SK-N-SH treated with all-trans-retinoic acid at 6 μM for 48 hours (cell line): ENCODE results near the gene CIC.

Experiments used
- ATAC-seq: fragments of 200-7000 bp; cut with Tn5 transposase; 3 replicates; pipeline ENCODE4 v1.9.1; 2020; ENCODE audit warnings: mild to moderate bottlenecking, moderate library complexity
- ARNTL ChIP-seq: fragments of 450-650 bp; formaldehyde crosslinking; IDR thresholded peaks from 2 replicates; pipeline ENCODE4 v1.5.0; 2020; ENCODE audit warnings: low read depth, mild to moderate bottlenecking, moderate library complexity, borderline replicate concordance
- BACH2 ChIP-seq: fragments of 250-450 bp; sonication (Bioruptor Pico); IDR thresholded peaks from 2 replicates; pipeline ENCODE4 v1.9.0; 2021; ENCODE audit warnings: mild to moderate bottlenecking, borderline replicate concordance
- CREB5 ChIP-seq: fragments of 250-450 bp; sonication (Bioruptor Pico); IDR thresholded peaks from 2 replicates; pipeline ENCODE4 v1.5.1; 2020; ENCODE audit warnings: low read depth, mild to moderate bottlenecking, moderate library complexity
- CSDC2 ChIP-seq: fragments of 250-450 bp; sonication (Bioruptor Pico); IDR thresholded peaks from 2 replicates; pipeline ENCODE4 v1.5.0; 2020; ENCODE audit warnings: mild to moderate bottlenecking, moderate library complexity
- CSRNP3 ChIP-seq: fragments of 250-450 bp; sonication (Bioruptor Pico); IDR thresholded peaks from 2 replicates; pipeline ENCODE4 v1.5.1; 2021; ENCODE audit warnings: mild to moderate bottlenecking, moderate library complexity
- ESRRG ChIP-seq: fragments of 250-450 bp; sonication (Bioruptor Pico); IDR thresholded peaks from 2 replicates; pipeline ENCODE4 v1.6.1; 2021; ENCODE audit warnings: mild to moderate bottlenecking
- GLIS3 ChIP-seq: fragments of 250-450 bp; sonication (Bioruptor Pico); IDR thresholded peaks from 2 replicates; pipeline ENCODE4 v1.5.0; 2020; ENCODE audit warnings: mild to moderate bottlenecking, moderate library complexity
- ISL1 ChIP-seq: fragments of 250-450 bp; sonication (Bioruptor Pico); IDR thresholded peaks from 2 replicates; pipeline ENCODE4 v2.1.2; 2022; ENCODE audit warnings: mild to moderate bottlenecking, moderate library complexity
- OSR1 ChIP-seq: fragments of 250-450 bp; sonication (Bioruptor Pico); IDR thresholded peaks from 2 replicates; pipeline ENCODE4 v1.8.0; 2022; ENCODE audit warnings: moderate library complexity, mild to moderate bottlenecking, inconsistent platforms
- POU6F1 ChIP-seq: fragments of 250-450 bp; sonication (Bioruptor Pico); IDR thresholded peaks from 2 replicates; pipeline ENCODE4 v1.8.0; 2021; ENCODE audit warnings: low read depth, mild to moderate bottlenecking, moderate library complexity, borderline replicate concordance
- PPARA ChIP-seq: fragments of 250-450 bp; sonication (Bioruptor Pico); IDR thresholded peaks from 2 replicates; pipeline ENCODE4 v1.5.0; 2020; ENCODE audit warnings: mild to moderate bottlenecking, borderline replicate concordance
- RARB ChIP-seq: fragments of 250-450 bp; sonication (Bioruptor Pico); IDR thresholded peaks from 2 replicates; pipeline ENCODE4 v1.8.0; 2021; ENCODE audit warnings: mild to moderate bottlenecking, moderate library complexity
- SNAI2 ChIP-seq: fragments of 250-450 bp; sonication (Bioruptor Pico); IDR thresholded peaks from 2 replicates; pipeline ENCODE4 v1.5.0; 2020; ENCODE audit warnings: mild to moderate bottlenecking, moderate library complexity
- TCF4 ChIP-seq: fragments of 250-450 bp; sonication (Bioruptor Pico); IDR thresholded peaks from 2 replicates; pipeline ENCODE4 v1.8.0; 2021; ENCODE audit warnings: mild to moderate bottlenecking, moderate library complexity, borderline replicate concordance
- TOX ChIP-seq: fragments of 250-450 bp; sonication (Bioruptor Pico); IDR thresholded peaks from 2 replicates; pipeline ENCODE4 v1.8.0; 2021; ENCODE audit warnings: mild to moderate bottlenecking, moderate library complexity, borderline replicate concordance
- TSHZ2 ChIP-seq: fragments of 250-450 bp; sonication (Bioruptor Pico); IDR thresholded peaks from 2 replicates; pipeline ENCODE4 v1.5.0; 2020; ENCODE audit warnings: mild to moderate bottlenecking, moderate library complexity
- ZC3H10 ChIP-seq: fragments of 250-450 bp; sonication (Bioruptor Pico); IDR thresholded peaks from 2 replicates; pipeline ENCODE4 v1.5.1; 2021; ENCODE audit warnings: mild to moderate bottlenecking, moderate library complexity
- ZFP3 ChIP-seq: fragments of 250-450 bp; sonication (Bioruptor Pico); IDR thresholded peaks from 2 replicates; pipeline ENCODE4 v1.5.0; 2020; ENCODE audit warnings: mild to moderate bottlenecking, moderate library complexity
- ZFP30 ChIP-seq: fragments of 450-650 bp; formaldehyde crosslinking; IDR thresholded peaks from 2 replicates; pipeline ENCODE4 v1.5.0; 2022; ENCODE audit warnings: mild to moderate bottlenecking, moderate library complexity
- ZNF70 ChIP-seq: fragments of 450-650 bp; formaldehyde crosslinking; IDR thresholded peaks from 2 replicates; pipeline ENCODE4 v1.5.0; 2020; ENCODE audit warnings: mild to moderate bottlenecking, moderate library complexity
- ZNF8 ChIP-seq: fragments of 450-650 bp; formaldehyde crosslinking; IDR thresholded peaks from 2 replicates; pipeline ENCODE4 v1.5.0; 2020; ENCODE audit warnings: mild to moderate bottlenecking, moderate library complexity

Gene CIC

GRCh38 chr19:42225718-42226292 is 43.2 kb upstream of the CIC start:
- ATAC-seq, result no peak
- TF ChIP-seq ESRRG (CRISPR knock-in tag) (no peak), ZFP3 (CRISPR knock-in tag) (no peak), GLIS3 (CRISPR knock-in tag) (no peak), CSDC2 (CRISPR knock-in tag) (no peak), TOX (CRISPR knock-in tag) (no peak), TSHZ2 (CRISPR knock-in tag) (no peak), OSR1 (CRISPR knock-in tag) (no peak), ARNTL (no peak), ZNF70 (CRISPR knock-in tag) (no peak), PPARA (CRISPR knock-in tag) (no peak), BACH2 (CRISPR knock-in tag) (no peak), RARB (CRISPR knock-in tag) (no peak), TCF4 (CRISPR knock-in tag) (no peak), ZNF8 (CRISPR knock-in tag) (no peak), ZFP30 (CRISPR knock-in tag) (no peak), POU6F1 (CRISPR knock-in tag) (no peak), CSRNP3 (CRISPR knock-in tag) (no peak), CREB5 (CRISPR knock-in tag) (no peak), SNAI2 (CRISPR knock-in tag) (no peak)

DNA sequence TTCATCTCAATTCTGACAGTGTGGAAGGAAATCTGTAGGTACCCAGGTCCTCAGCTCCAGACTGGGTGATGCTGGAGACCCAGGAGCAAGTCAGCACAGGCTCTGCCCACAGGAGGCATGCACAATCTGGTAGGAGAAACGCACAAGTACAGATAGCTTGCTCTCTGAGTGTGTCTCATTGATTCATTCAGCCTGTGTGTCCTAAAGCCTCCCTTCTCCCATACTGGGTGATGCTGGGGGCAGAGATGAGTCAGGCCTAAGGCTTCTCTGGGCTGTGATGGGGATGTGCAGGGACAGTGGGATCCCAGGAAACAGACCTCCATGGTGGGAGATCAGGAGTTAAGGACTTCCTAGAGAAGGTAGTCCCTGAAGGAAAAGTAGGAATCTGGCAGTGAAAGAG is 42.2 kb upstream of the CIC start:
- no peak; the same call in 2 of the 3 replicates for ATAC-seq
- TF ChIP-seq PPARA (CRISPR knock-in tag) (no peak), TSHZ2 (CRISPR knock-in tag) (no peak), ZFP3 (CRISPR knock-in tag) (no peak), ZFP30 (CRISPR knock-in tag) (no peak), GLIS3 (CRISPR knock-in tag) (no peak), ISL1 (CRISPR knock-in tag) (no peak), POU6F1 (CRISPR knock-in tag) (no peak), ESRRG (CRISPR knock-in tag) (no peak), ZC3H10 (no peak), CREB5 (CRISPR knock-in tag) (no peak)
- TF ChIP-seq, all 23 proteins: peak for 0
